Parathyroid adenoma (tissue), 2 donors: ENCODE results near the gene ITPR3.

Experiments used
- H2AFZ ChIP-seq: fragments of 300-600 bp; sonication (generic); one replicate; pipeline ENCODE4 v1.7.0; 2017; ENCODE audit warnings: antibody characterized with exemption, mild to moderate bottlenecking
- H3K27ac ChIP-seq: fragments of 300-600 bp; sonication (generic); one replicate; pipeline ENCODE4 v1.7.0; 2017
- H3K27me3 ChIP-seq: fragments of 300-600 bp; sonication (generic); one replicate; pipeline ENCODE4 v1.7.0; 2017; ENCODE audit warnings: low read length; ENCODE audit not compliant: control insufficient read depth, insufficient read depth
- H3K36me3 ChIP-seq: fragments of 300-600 bp; sonication (generic); one replicate; pipeline ENCODE4 v1.7.0; 2017; ENCODE audit warnings: low read length; ENCODE audit not compliant: control insufficient read depth, insufficient read depth
- H3K4me1 ChIP-seq: fragments of 300-600 bp; sonication (generic); one replicate; pipeline ENCODE4 v1.7.0; 2017; ENCODE audit warnings: control low read depth
- H3K4me2 ChIP-seq: fragments of 300-600 bp; sonication (generic); one replicate; pipeline ENCODE4 v1.7.0; 2017; ENCODE audit warnings: low read length
- H3K4me3 ChIP-seq: fragments of 300-600 bp; sonication (generic); one replicate; pipeline ENCODE4 v1.7.0; 2017; ENCODE audit warnings: low read depth, low read length
- H3K79me2 ChIP-seq: fragments of 300-600 bp; sonication (generic); one replicate; pipeline ENCODE4 v1.7.0; 2017; ENCODE audit warnings: control low read depth
- H3K9ac ChIP-seq: fragments of 300-600 bp; sonication (generic); one replicate; pipeline ENCODE4 v1.7.0; 2017; ENCODE audit warnings: mild to moderate bottlenecking
- H3K9me3 ChIP-seq: fragments of 300-600 bp; sonication (generic); one replicate; pipeline ENCODE4 v1.7.0; 2017; ENCODE audit warnings: low read length; ENCODE audit not compliant: control insufficient read depth
- CTCF ChIP-seq: fragments of 300-600 bp; sonication (generic); IDR thresholded peaks from one replicate; pipeline ENCODE4 v1.7.0; 2017; ENCODE audit warnings: antibody characterized with exemption, mild to moderate bottlenecking
- donor health status: primary hyperparathyroidism.

ITPR3 gene

DNA sequence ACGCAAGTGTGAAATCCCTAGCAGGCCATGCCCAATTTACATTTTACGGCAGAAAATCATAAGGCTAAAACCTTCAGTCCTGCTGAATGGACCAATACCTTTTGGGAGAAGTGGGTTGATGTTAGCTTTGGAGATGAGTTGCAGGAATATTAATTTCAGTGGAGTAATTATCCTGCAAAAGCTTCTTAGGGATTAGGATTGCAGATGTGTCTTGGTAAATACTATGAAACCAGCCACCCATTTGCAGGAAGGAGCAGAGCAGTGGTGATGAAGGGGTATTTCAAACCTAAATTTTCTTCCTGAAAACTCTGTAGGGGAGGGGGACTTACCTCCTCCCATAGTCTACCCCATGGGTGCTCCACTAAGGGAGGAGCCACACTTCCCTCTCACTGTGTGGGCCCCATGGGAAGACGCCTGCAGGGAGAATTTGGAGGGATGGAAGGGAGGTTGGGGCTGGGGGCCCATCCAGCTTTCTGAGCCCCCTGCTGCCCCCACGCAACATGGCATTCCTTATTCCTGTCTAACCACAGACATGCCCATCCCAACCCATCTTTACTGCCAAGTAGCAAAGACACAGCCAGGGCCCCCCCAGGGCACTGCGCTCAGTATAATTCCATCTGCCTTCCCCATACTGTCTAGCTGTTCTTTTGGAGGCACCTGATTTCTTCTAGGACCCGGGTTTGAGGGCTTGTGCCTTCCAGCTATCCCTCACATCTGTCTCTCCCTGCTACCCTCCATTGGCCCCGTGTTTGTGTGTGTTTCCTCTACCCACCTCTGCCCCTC lies 105.0 kb downstream of the ITPR3 start:
- Histone ChIP-seq H3K79me2 (no peaks in the 10 kb centered on the region), H3K4me2 (no peak overlapping the region), H3K27me3 (no peaks in the 10 kb centered on the region), H3K36me3 (no peaks in the 10 kb centered on the region), H3K4me1 (peaks cover 9% of the 10 kb centered on the region), H2AFZ (no peak overlapping the region), H3K9me3 (no peaks in the 10 kb centered on the region), H3K9ac (no peak overlapping the region), H3K27ac (no peak overlapping the region), H3K4me3 (no peak overlapping the region)
- no peak for TF ChIP-seq CTCF

DNA sequence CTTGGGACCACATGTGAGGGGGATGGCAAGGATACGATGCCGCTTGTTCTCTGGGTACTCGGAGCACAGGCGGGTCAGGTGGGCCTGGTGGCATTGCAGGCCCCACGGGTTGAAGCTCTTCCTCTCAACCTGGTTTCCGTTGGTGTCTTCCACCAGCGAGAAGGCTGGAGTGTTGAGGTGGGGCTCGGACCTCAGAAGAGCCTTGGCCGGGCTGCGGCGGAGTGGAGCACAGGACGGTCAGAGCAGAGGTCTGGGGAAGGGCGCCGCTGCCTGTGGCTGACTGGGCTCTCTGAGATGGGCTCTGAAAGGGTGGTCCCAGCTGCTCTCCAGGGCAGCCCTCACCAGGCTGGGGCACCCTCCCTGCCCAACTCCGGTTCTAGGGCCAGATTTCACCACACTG lies 105.6 kb downstream of the ITPR3 start:
- no peak overlapping the region for H2AFZ ChIP-seq
- H3K27me3 ChIP-seq = no peaks in the 10 kb centered on the region
- no peaks in the 10 kb centered on the region for H3K79me2 ChIP-seq
- H3K9me3 ChIP-seq = no peaks in the 10 kb centered on the region
- H3K4me2 ChIP-seq = no peak overlapping the region
- peaks cover 9% of the 10 kb centered on the region for H3K4me1 ChIP-seq
- H3K4me3 ChIP-seq = no peak overlapping the region
- no peak for TF ChIP-seq CTCF
- H3K36me3 ChIP-seq = no peaks in the 10 kb centered on the region
- no peak overlapping the region for H3K27ac ChIP-seq
- H3K9ac ChIP-seq = no peak overlapping the region

DNA sequence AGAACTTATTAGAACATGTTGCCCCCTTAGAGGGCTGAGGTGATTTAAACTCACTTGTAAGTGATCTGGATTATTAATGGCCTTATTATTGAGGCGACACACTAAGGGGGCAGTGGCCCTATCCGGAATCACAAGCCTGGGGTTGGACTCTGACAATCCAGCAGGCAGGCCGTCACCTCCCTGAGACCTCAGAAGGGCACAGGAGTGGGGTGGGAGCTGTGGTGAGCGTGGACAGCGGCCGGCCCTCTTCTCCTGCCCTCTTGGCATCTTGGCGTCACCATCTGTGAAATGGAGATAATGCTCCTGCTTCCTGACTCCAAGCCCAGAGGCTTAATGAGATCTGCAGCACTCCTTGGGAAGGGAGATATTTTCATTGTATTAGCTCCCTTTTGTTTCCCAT lies 106.0 kb downstream of the ITPR3 start:
- H3K79me2 ChIP-seq = no peaks in the 10 kb centered on the region
- no peaks in the 10 kb centered on the region for H3K36me3 ChIP-seq
- no peak overlapping the region for H2AFZ ChIP-seq
- no peak for TF ChIP-seq CTCF
- no peak overlapping the region for H3K4me2 ChIP-seq
- H3K27me3 ChIP-seq = no peaks in the 10 kb centered on the region
- H3K9me3 ChIP-seq = no peaks in the 10 kb centered on the region
- H3K4me3 ChIP-seq = no peak overlapping the region
- H3K4me1 ChIP-seq = peaks cover 9% of the 10 kb centered on the region
- no peak overlapping the region for H3K27ac ChIP-seq
- H3K9ac ChIP-seq = no peak overlapping the region

DNA sequence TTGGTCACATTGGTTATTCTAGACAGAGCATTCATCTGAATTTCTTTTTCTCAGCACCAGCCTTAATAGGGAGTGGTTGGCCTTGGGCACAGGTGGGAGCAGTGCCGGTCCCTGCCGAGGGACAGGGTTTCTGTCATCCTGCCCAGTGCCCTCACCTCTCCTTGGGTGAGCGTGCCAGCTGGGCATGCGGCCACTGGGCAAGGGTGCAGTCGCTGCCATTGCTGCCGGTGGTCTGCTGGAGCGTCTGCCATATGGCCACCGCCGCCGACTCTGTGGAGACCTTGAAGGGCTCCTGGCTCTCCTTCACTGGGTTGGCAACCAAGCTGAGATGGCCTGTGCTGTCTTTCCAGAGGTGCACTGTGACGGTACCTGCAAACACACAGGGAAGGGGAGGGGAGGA lies 106.8 kb downstream of the ITPR3 start:
- no peaks in the 10 kb centered on the region for H3K9me3 ChIP-seq
- no peaks in the 10 kb centered on the region for H3K27me3 ChIP-seq
- H3K27ac ChIP-seq = no peak overlapping the region
- no peak for TF ChIP-seq CTCF
- no peak overlapping the region for H3K4me3 ChIP-seq
- H3K36me3 ChIP-seq = no peaks in the 10 kb centered on the region
- peaks cover 9% of the 10 kb centered on the region for H3K4me1 ChIP-seq
- H2AFZ ChIP-seq = no peak overlapping the region
- no peak overlapping the region for H3K9ac ChIP-seq
- no peaks in the 10 kb centered on the region for H3K79me2 ChIP-seq
- H3K4me2 ChIP-seq = no peak overlapping the region

GRCh38 chr6:33728438-33728837 lies 107.3 kb downstream of the ITPR3 start:
- H3K4me1 ChIP-seq = peaks cover 9% of the 10 kb centered on the region
- H2AFZ ChIP-seq = no peak overlapping the region
- no peaks in the 10 kb centered on the region for H3K79me2 ChIP-seq
- no peak for TF ChIP-seq CTCF
- H3K4me2 ChIP-seq = no peak overlapping the region
- no peaks in the 10 kb centered on the region for H3K36me3 ChIP-seq
- no peaks in the 10 kb centered on the region for H3K27me3 ChIP-seq
- H3K27ac ChIP-seq = no peak overlapping the region
- no peaks in the 10 kb centered on the region for H3K9me3 ChIP-seq
- no peak overlapping the region for H3K4me3 ChIP-seq
- no peak overlapping the region for H3K9ac ChIP-seq
